HEK293 (cell line): ENCODE data around the gene SPATA31C2.

Experiments
- CTCF ChIA-PET: fragments of 350-600 bp; formaldehyde crosslinking; extraction: SDS; loops from one replicate; lab custom pipeline; 2021; ENCODE audit warnings: antibody characterized with exemption; lab: Yijun Ruan, JAX
- POLR2A ChIA-PET: fragments of 300-600 bp; formaldehyde crosslinking; extraction: SDS; loops from one replicate; lab custom pipeline; 2020; ENCODE audit warnings: antibody characterized with exemption, inconsistent platforms; lab: Yijun Ruan, JAX
- H3K27ac ChIP-seq: fragments of 200-500 bp; sonication (Bioruptor generic); 2 replicates; pipeline ENCODE4 v1.5.1; 2014; ENCODE audit warnings: low read depth, low read length, control low read depth, inconsistent platforms; ENCODE audit errors: extremely low read depth
- H3K36me3 ChIP-seq, 2 experiments: fragments of 200-500 bp in 1 of 2; sonication (Bioruptor generic) in 1 of 2; 1 replicate in 1 of 2; 2 replicates in 1 of 2; pipeline ENCODE4 v1.5.1; 2014 to 2017; ENCODE audit warnings: inconsistent platforms in 2 of 2, low read length in 2 of 2; ENCODE audit not compliant: control insufficient read depth in 2 of 2, insufficient read depth in 1 of 2
- H3K4me1 ChIP-seq: fragments of 200-500 bp; sonication (Bioruptor generic); 2 replicates; pipeline ENCODE4 v1.5.1; 2014; ENCODE audit warnings: mild to moderate bottlenecking, low read length, inconsistent platforms; ENCODE audit not compliant: control insufficient read depth, insufficient read depth
- H3K4me3 ChIP-seq: 2 replicates; pipeline ENCODE4 v1.5.1; 2011; ENCODE audit warnings: low read depth, mild to moderate bottlenecking, control low read depth, low read length, moderate library complexity
- H3K9me3 ChIP-seq: fragments of 200-500 bp; sonication (Bioruptor generic); 2 replicates; pipeline ENCODE4 v1.5.1; 2014; ENCODE audit warnings: low read depth, low read length, inconsistent platforms; ENCODE audit not compliant: control insufficient read depth, insufficient read depth
- ATF2 ChIP-seq: fragments of 450-650 bp; formaldehyde crosslinking; IDR thresholded peaks from 2 replicates; pipeline ENCODE4 v1.5.1; 2016; ENCODE audit warnings: missing biosample characterization, missing genetic modification characterization, low read depth
- GLIS2 ChIP-seq: fragments of 450-650 bp; formaldehyde crosslinking; IDR thresholded peaks from 2 replicates; pipeline ENCODE4 v1.5.1; 2016; ENCODE audit warnings: missing biosample characterization, missing genetic modification characterization
- KLF8 ChIP-seq: fragments of 450-650 bp; formaldehyde crosslinking; IDR thresholded peaks from 2 replicates; pipeline ENCODE4 v1.5.1; 2016; ENCODE audit warnings: missing biosample characterization, missing genetic modification characterization
- SP2 ChIP-seq: fragments of 450-650 bp; formaldehyde crosslinking; IDR thresholded peaks from 2 replicates; pipeline ENCODE4 v1.5.1; 2016; ENCODE audit warnings: missing biosample characterization, missing genetic modification characterization
- ZBTB17 ChIP-seq: fragments of 450-650 bp; formaldehyde crosslinking; IDR thresholded peaks from 2 replicates; pipeline ENCODE4 v1.5.1; 2016; ENCODE audit warnings: missing biosample characterization, missing genetic modification characterization
- ZBTB48 ChIP-seq: fragments of 450-650 bp; formaldehyde crosslinking; IDR thresholded peaks from 2 replicates; pipeline ENCODE4 v1.5.1; 2016; ENCODE audit warnings: missing biosample characterization, missing genetic modification characterization
- ZIC2 ChIP-seq: fragments of 450-650 bp; formaldehyde crosslinking; IDR thresholded peaks from 2 replicates; pipeline ENCODE4 v1.5.1; 2016; ENCODE audit warnings: missing biosample characterization, missing genetic modification characterization
- ZNF16 ChIP-seq: fragments of 450-650 bp; formaldehyde crosslinking; IDR thresholded peaks from 2 replicates; pipeline ENCODE4 v1.5.1; 2016; ENCODE audit warnings: low read depth, missing biosample characterization, missing genetic modification characterization
- ZNF175 ChIP-seq: fragments of 450-650 bp; formaldehyde crosslinking; IDR thresholded peaks from 2 replicates; pipeline ENCODE4 v1.5.1; 2016; ENCODE audit warnings: missing biosample characterization, missing genetic modification characterization
- ZNF24 ChIP-seq: fragments of 450-650 bp; formaldehyde crosslinking; IDR thresholded peaks from 2 replicates; pipeline ENCODE4 v1.5.1; 2016; ENCODE audit warnings: missing biosample characterization, missing genetic modification characterization
- ZNF423 ChIP-seq: fragments of 450-650 bp; formaldehyde crosslinking; IDR thresholded peaks from 2 replicates; pipeline ENCODE4 v1.5.1; 2016; ENCODE audit warnings: missing biosample characterization, missing genetic modification characterization
- ZNF518A ChIP-seq: fragments of 450-650 bp; formaldehyde crosslinking; conservative IDR thresholded peaks from 2 replicates; pipeline ENCODE4 v1.5.1; 2016; ENCODE audit warnings: low read depth, missing biosample characterization, missing genetic modification characterization
- ZNF561 ChIP-seq: fragments of 450-650 bp; IDR thresholded peaks from 2 replicates; pipeline ENCODE4 v1.5.1; 2018; ENCODE audit warnings: missing biosample characterization, missing genetic modification characterization, borderline replicate concordance
- ZNF701 ChIP-seq: fragments of 450-650 bp; formaldehyde crosslinking; IDR thresholded peaks from 2 replicates; pipeline ENCODE4 v1.5.1; 2016; ENCODE audit warnings: missing biosample characterization, missing genetic modification characterization
- ZNF747 ChIP-seq: fragments of 450-650 bp; formaldehyde crosslinking; IDR thresholded peaks from 2 replicates; pipeline ENCODE4 v1.5.1; 2016; ENCODE audit warnings: missing biosample characterization, missing genetic modification characterization
- ZSCAN30 ChIP-seq: fragments of 450-650 bp; IDR thresholded peaks from 2 replicates; pipeline ENCODE4 v1.5.1; 2018; ENCODE audit warnings: missing biosample characterization, mild to moderate bottlenecking, missing genetic modification characterization, moderate library complexity
- TF ChIP-seq, protein P1 (sequence below): fragments of 450-650 bp; formaldehyde crosslinking; IDR thresholded peaks from 2 replicates; pipeline ENCODE4 v1.5.1; 2017; ENCODE audit warnings: missing biosample characterization, missing genetic modification characterization
- TF ChIP-seq, protein P2 (sequence below): IDR thresholded peaks from 2 replicates; pipeline ENCODE4 v1.6.1; 2011; ENCODE audit warnings: mild to moderate bottlenecking, low read depth, low read length, borderline replicate concordance
- TF ChIP-seq, protein P3 (sequence below): fragments of 450-650 bp; formaldehyde crosslinking; IDR thresholded peaks from 2 replicates; pipeline ENCODE4 v1.5.1; 2016; ENCODE audit warnings: missing biosample characterization, missing genetic modification characterization

The SPATA31C2 gene

DNA sequence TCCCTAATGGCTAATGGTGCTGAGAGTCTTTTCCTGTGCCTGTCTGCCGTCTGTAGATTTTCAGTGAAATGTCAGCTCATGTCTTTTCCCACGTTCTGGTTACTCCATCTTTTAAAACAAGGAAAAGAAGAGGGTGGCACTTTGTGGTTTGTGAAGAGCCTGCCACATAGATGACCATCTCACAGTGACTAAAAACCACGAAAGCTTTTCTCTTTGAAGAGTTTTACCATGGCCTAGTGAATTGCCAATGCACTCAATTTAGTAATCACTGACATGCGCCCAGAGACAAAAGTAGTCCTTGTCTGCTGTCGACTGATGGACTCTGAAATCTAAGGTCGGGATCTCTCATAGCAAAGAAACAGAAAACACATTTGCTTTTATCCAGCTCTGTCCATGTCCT is 50.4 kb downstream of the SPATA31C2 start (continued):
- no peak for TF ChIP-seq ZNF518A
- no peak for TF ChIP-seq GLIS2
- no peak for TF ChIP-seq ZIC2 (tag by site-specific recombination)
- TF ChIP-seq, protein P1, sequence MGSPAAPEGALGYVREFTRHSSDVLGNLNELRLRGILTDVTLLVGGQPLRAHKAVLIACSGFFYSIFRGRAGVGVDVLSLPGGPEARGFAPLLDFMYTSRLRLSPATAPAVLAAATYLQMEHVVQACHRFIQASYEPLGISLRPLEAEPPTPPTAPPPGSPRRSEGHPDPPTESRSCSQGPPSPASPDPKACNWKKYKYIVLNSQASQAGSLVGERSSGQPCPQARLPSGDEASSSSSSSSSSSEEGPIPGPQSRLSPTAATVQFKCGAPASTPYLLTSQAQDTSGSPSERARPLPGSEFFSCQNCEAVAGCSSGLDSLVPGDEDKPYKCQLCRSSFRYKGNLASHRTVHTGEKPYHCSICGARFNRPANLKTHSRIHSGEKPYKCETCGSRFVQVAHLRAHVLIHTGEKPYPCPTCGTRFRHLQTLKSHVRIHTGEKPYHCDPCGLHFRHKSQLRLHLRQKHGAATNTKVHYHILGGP = no peak
- no peak for TF ChIP-seq ZNF701 (tag by site-specific recombination)
- TF ChIP-seq ZBTB48 = no peak
- TF ChIP-seq ZNF561 (tag by site-specific recombination) = no peak
- TF ChIP-seq, protein P2, sequence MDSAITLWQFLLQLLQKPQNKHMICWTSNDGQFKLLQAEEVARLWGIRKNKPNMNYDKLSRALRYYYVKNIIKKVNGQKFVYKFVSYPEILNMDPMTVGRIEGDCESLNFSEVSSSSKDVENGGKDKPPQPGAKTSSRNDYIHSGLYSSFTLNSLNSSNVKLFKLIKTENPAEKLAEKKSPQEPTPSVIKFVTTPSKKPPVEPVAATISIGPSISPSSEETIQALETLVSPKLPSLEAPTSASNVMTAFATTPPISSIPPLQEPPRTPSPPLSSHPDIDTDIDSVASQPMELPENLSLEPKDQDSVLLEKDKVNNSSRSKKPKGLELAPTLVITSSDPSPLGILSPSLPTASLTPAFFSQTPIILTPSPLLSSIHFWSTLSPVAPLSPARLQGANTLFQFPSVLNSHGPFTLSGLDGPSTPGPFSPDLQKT = no peak

GRCh38 chr9:88085476-88085875 is 52.8 kb downstream of the SPATA31C2 start:
- H3K4me3 ChIP-seq = no peak overlapping the region
- CTCF ChIA-PET = interaction anchor here (1.8 kb wide), 1 partner anchor 9 kb away, joined by 4 read pairs; no protein-coding TSS in a partner anchor
- POLR2A ChIA-PET = no interaction called here

More at GRCh38 chr9:88085476-88085875, 52.8 kb downstream of the SPATA31C2 start:
- H3K9me3 ChIP-seq = no peaks in the 10 kb centered on the region
- TF ChIP-seq KLF8 (no peak), ZSCAN30 (tag by site-specific recombination) (no peak), ZNF423 (tag by site-specific recombination) (no peak), ZBTB17 (tag by site-specific recombination) (no peak), ZNF24 (no peak), ATF2 (tag by site-specific recombination) (no peak), ZNF747 (tag by site-specific recombination) (no peak), SP2 (no peak), ZNF175 (tag by site-specific recombination) (no peak), ZNF16 (no peak), GLIS2 (no peak)
- TF ChIP-seq, protein P3, sequence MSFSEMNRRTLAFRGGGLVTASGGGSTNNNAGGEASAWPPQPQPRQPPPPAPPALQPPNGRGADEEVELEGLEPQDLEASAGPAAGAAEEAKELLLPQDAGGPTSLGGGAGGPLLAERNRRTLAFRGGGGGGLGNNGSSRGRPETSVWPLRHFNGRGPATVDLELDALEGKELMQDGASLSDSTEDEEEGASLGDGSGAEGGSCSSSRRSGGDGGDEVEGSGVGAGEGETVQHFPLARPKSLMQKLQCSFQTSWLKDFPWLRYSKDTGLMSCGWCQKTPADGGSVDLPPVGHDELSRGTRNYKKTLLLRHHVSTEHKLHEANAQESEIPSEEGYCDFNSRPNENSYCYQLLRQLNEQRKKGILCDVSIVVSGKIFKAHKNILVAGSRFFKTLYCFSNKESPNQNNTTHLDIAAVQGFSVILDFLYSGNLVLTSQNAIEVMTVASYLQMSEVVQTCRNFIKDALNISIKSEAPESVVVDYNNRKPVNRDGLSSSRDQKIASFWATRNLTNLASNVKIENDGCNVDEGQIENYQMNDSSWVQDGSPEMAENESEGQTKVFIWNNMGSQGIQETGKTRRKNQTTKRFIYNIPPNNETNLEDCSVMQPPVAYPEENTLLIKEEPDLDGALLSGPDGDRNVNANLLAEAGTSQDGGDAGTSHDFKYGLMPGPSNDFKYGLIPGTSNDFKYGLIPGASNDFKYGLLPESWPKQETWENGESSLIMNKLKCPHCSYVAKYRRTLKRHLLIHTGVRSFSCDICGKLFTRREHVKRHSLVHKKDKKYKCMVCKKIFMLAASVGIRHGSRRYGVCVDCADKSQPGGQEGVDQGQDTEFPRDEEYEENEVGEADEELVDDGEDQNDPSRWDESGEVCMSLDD (tag by site-specific recombination) = no peak
- H3K4me1 ChIP-seq = 0 out of 2 replicates have a peak, but pooled peaks cover 2% of the 10 kb centered on the region
- H3K36me3 ChIP-seq = no peaks in the 10 kb centered on the region
- H3K27ac ChIP-seq = no peak overlapping the region
